GM12873 (cell line): Measurements from ENCODE around the gene UGT1A8.

Experiments used
- TF ChIP-seq, protein P1 (sequence below): IDR thresholded peaks from 2 replicates; pipeline ENCODE4 v1.5.1; 2012; ENCODE audit warnings: low read depth, mild to moderate bottlenecking, moderate library complexity, low read length, control low read depth; ENCODE audit not compliant: insufficient read depth; ENCODE audit errors: missing control alignments

Gene UGT1A8

DNA sequence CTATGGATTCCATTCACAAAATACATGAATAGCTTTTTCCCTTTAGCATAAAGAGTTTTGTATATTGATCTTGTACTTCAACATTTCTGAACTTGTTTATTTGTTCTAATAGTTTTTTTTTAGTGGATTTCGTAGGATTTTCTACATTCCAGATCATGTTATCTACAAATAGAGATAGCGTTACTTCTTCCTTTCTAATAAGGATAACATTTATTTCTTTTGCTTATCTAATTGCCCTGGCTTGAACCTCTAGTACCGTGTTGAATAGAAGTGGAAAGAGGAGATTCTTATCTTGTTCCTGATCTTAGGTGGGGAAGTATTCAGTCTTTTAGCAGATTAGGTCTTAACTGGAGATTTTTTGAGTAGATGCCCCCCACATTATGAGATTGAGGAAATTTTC is 84.8 kb downstream of the UGT1A8 start:
- TF ChIP-seq, protein P1, sequence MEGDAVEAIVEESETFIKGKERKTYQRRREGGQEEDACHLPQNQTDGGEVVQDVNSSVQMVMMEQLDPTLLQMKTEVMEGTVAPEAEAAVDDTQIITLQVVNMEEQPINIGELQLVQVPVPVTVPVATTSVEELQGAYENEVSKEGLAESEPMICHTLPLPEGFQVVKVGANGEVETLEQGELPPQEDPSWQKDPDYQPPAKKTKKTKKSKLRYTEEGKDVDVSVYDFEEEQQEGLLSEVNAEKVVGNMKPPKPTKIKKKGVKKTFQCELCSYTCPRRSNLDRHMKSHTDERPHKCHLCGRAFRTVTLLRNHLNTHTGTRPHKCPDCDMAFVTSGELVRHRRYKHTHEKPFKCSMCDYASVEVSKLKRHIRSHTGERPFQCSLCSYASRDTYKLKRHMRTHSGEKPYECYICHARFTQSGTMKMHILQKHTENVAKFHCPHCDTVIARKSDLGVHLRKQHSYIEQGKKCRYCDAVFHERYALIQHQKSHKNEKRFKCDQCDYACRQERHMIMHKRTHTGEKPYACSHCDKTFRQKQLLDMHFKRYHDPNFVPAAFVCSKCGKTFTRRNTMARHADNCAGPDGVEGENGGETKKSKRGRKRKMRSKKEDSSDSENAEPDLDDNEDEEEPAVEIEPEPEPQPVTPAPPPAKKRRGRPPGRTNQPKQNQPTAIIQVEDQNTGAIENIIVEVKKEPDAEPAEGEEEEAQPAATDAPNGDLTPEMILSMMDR = no peak

DNA sequence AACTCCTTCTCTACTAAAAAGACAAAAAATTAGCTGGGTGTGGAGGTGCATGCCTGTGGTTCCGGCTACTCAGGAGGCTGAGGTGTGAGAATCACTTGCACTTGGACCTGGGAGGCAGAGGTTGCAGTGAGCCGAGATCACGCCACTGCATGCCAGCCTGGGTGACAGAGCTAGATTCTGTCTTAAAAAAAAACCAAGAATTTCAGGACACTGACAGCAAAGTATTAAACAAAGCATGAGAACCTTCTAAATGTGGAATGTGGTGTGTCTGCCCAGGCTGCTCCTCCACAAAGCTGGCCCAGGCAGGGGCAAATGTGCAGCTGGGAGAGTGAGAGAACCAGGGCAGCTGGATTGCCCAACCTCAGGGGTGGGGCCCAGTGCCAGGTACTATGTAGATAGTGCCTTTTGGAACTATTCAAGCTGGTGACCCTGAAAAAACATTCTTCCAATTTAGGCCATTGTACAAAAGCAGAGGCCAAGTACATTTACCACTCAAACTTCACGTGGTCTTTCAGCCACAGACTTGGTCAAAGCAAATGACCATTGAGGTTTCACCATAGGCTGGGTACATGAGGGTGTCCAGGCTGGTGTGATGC is 88.6 kb downstream of the UGT1A8 start:
- TF ChIP-seq, protein P1 = no peak

DNA sequence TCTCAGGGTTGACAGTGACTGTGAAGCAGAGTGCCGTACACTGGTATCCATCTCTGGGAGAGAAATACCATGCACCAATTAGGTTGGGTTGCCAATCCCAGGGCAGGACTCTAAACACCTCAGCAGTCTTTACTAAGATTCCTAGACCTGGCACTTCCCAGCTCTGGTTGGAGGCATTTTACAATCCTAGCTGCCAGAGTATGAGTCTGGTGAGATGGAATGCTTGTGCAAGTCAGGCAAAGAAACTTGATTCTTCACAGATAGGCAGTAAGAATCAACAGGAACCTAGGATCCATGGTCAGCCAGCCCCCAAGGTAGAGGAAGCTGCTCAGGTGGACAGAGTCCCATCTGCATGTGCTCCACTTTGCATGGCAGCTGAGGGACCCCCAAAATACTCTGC is 89.3 kb downstream of the UGT1A8 start:
- TF ChIP-seq, protein P1 = no peak

DNA sequence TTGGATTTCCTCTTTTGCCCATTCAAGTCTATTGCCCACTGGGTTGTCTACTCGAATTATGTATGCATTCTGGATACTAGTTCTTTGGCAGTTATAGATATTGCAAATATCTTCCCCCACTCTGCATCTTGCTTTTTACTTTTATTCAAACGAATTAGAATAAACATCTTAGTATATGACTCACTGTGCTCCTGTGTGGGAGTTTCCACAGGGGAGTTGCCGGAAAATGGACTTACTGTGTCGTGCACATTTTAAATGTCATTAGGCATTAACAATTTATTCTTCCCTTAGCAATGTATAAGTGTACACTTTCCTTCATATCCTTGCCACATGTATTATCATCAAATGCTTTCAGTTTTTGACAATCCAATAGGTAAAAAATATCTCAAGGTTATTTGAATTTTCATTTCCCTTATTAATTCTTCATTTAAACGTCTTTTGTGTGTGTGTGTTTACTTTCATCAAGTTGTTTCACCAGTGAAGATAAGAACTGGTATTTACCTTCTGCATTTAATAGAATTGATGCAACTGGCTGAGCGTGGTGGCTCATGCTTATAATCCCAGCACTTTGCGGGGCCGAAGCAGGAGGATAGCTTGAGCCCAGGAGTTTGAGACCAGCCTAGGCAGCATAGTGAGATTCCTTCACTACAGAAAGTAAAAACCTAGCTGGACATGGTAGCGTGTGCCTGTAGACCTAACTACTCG is 90.7 kb downstream of the UGT1A8 start:
- TF ChIP-seq, protein P1 = no peak

DNA sequence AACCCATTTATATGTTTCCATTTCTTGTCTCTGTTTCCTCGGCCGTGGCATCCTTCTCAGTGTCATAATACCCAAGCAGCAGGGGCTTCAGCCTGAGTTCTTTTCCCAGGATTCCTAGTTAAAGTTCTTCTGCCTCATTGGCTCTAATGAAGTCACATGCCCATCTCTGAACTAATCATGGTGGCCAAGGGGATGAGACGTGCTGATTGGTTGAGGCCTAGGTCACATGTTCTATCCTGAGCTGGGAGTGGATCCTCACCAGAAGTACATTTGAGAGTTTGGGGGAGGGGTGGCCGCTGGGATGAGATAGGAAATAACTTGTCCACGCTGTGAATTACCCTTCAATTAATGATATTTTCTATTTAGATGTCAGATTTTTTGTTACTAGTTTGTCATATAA is 91.5 kb downstream of the UGT1A8 start:
- TF ChIP-seq, protein P1 = no peak

DNA sequence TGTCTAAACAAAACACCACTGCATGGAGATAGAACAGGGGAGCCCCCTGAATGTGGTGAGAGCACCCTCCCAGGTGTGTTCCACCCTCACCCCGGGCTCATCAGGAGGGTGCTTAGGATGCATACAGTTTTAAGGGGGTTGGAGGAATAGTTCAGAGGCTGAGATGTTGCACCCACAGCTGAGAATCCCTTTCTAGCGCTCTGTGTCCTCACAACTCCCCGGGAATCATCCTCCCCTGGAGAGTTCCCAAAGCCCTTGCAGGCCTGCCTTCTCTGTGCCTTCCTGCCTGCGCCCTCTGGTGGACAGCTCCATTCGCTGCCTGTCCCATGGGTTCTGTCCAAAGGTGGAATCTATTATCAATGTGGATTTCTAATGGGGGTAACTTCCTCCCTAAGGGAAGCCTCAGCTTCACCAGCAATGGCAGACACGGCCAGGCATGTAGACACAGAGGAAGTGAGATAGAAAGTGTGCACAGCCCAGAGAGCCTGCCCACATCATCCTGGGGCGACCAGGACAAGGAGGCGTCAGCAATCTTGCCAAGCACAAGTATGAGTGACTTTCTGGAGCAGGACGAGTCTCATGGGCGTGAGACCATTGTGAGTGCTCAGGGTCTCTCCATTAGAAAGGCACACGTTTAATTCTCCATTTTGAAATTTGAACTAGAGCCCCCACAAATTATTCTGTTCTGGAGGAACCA is 94.0 kb downstream of the UGT1A8 start:
- TF ChIP-seq, protein P1 = peak; percentile 92

DNA sequence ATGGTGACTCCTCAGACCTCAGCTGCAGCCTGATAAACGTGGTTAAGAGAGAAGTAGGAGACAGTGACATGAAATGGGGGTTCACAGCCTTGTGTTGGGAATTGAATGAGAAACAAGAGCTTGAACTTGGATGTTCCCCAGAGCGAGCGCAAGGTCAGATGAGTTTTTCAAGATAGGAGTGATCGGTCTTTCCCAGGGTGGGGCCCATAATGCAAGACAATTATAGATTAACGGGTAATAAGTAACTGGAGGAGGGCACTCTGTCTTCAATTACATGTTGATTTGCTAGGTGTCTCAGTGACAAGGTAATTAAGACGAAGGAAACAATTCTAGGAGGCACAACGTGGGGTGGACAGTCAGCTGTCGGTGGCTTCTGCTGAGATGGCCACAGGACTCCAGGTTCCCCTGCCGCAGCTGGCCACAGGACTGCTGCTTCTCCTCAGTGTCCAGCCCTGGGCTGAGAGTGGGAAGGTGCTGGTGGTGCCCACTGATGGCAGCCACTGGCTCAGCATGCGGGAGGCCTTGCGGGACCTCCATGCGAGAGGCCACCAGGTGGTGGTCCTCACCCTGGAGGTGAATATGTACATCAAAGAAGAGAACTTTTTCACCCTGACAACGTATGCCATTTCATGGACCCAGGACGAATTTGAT is 95.3 kb downstream of the UGT1A8 start, which contains the start of gene UGT1A5:
Gene UGT1A5, plus strand, starts transcription at position 297 of the 651 bp plus-strand sequence. Its CDS starts 85 bp downstream, at position 382.
- TF ChIP-seq, protein P1 = no peak
